AG09309 (cell line): Measurements from ENCODE around the gene EPB42.
A peak's percentile ranks its signal among the peaks of the same experiment; 100 is the strongest.

ENCODE experiments used
- DNase-seq: peaks from one replicate; pipeline ENCODE4 v3.0.0-alpha.2; 2010; ENCODE audit warnings: low read depth
- H3K4me3 ChIP-seq: 2 replicates; pipeline ENCODE4 v1.5.1; 2011; ENCODE audit warnings: mild to moderate bottlenecking, low read depth, low read length, moderate library complexity; ENCODE audit not compliant: control insufficient read depth
- TF ChIP-seq, protein P1 (sequence below): IDR thresholded peaks from 2 replicates; pipeline ENCODE4 v1.5.1; 2011; ENCODE audit warnings: mild to moderate bottlenecking, low read depth, low read length, inconsistent platforms; ENCODE audit not compliant: insufficient read depth, control insufficient read depth; ENCODE audit errors: missing control alignments

EPB42 gene

DNA sequence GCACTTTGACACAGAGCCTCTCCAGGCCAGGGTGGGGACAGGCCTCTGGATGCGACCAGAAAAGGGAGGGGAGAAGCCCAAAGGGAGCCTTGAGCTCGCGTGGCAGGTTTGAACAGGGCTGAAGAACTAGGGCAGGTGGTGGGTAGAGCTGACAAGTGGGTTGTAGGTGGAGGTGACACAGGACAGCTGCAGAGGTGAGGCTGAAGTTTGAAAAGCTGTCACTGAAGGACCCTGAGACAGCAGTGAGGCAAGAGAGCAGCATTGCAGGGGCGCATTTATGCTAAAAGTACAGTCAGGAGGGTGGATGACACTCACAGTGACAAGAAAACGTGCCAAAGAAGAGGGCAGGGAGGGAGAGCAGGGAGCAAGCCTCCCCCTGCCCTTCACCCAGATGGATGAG, 21.8 kb upstream of the EPB42 start:
- no peak for DNase-seq
- TF ChIP-seq, protein P1, sequence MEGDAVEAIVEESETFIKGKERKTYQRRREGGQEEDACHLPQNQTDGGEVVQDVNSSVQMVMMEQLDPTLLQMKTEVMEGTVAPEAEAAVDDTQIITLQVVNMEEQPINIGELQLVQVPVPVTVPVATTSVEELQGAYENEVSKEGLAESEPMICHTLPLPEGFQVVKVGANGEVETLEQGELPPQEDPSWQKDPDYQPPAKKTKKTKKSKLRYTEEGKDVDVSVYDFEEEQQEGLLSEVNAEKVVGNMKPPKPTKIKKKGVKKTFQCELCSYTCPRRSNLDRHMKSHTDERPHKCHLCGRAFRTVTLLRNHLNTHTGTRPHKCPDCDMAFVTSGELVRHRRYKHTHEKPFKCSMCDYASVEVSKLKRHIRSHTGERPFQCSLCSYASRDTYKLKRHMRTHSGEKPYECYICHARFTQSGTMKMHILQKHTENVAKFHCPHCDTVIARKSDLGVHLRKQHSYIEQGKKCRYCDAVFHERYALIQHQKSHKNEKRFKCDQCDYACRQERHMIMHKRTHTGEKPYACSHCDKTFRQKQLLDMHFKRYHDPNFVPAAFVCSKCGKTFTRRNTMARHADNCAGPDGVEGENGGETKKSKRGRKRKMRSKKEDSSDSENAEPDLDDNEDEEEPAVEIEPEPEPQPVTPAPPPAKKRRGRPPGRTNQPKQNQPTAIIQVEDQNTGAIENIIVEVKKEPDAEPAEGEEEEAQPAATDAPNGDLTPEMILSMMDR = no peak
- H3K4me3 ChIP-seq = no peak overlapping the region

DNA sequence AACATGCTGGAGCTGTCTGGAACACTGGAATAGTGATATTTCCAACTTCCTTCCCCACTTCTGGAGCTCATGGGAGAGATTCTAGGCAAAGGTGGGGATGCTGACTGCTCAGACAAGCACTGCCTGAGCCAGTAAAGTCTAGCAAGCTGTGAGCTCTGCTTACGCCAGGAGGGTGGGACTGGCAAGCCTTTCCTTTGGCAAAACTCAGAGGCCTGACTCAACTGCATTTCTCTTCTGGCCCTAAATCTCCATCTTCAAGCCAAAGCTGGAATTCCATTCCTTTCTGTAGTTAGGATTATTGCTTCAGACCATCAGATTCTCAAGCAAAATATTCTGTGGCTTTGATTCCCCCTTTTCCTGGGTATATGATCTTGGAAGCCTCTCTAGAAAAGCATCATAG, 20.3 kb upstream of the EPB42 start:
- TF ChIP-seq, protein P1 = no peak
- peak; percentile 75 for DNase-seq
- H3K4me3 ChIP-seq = no peak overlapping the region

DNA sequence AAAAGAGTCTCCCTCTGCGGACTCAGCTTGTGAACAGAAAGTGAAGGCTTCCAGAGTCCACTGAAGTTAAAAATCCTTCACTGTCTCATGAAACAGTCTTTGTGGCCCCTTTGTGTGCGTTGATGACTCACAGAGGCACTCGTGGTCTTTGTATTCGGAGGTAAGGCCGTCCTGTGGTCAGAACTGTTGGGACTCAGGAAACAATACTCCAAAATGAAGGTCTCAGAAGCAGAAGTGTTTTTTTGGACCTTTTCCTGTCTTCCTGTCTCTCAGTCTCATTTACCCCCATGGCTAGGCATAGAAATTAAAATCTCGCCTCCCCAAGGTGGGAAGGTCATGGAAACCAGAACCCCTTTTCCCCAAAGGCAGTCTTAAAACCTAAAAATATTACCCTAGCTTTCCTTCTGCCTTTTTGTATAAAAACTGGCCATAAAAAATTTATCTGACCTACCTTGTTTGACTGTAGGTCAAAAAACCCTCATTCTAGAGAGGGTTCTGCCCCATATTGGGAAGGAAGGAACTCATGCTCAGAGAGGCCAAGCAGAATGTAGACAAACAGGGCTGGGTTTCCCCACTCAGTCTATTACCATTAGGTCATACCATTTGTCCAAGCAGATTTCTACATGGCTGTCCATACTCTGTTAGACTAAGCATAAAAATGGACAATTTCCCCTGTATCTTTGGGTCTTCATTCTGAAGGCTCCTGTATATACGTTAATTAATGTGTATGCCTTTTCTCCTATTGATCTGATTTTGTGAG, 19.1 kb upstream of the EPB42 start:
- H3K4me3 ChIP-seq = no peak overlapping the region
- TF ChIP-seq, protein P1 = no peak

DNA sequence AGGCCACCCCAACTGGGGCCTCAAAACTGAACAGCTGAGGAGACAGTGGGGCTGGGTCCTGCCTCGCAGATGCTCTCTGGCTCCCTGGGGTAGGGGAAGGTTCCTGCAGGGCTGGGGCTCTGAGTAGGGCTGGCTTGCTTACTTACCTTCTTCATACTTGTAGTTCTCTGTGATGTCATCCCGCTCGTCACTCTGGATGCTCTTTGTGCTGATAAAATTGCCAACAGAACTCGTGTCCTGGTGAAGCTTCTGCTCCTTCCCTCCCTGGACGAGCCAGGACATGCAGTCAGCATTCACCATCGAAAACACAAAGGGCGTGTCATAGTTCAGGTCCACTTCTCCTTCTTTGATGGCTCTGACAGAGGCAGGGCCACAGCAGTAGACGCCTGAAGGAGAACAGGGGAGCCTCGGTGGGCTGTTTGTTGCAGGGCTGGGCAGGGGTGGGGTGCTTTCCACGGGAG, 17.9 kb upstream of the EPB42 start:
- no peak for DNase-seq
- H3K4me3 ChIP-seq = no peak overlapping the region
- TF ChIP-seq, protein P1 = no peak

More for the DNA sequence above, 19.1 kb upstream of the EPB42 start:
- no peak for DNase-seq

DNA sequence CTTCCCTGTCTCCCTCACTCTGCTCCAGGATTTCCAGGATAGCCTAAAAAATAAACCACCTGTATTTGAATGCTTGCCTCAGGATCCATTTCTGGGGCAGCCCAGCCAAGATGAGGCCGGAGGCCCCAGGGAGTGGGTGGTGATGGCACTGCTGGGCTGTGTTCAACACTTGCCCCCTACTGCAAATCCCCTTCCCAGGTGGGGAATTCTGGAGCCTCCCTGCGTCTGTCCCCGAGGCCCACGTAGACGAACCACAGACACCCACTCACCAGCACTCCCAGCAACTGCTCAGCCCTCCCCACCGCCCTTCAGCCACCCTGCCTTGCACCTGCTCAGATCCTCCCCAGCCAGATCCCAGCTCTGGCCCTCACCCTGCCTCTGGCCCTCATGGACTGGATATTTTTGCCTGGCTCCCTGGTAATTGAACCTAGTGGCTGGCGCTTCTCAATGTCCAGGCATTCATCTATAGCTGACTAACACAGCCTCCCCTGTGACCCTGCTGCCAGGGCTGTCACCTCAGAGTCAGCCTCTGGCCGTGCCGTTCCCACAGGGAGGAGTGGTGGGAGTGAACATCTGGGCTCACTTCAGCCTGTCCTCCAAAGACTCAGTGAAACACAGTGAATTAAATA, 17.1 kb upstream of the EPB42 start:
- no peak overlapping the region for H3K4me3 ChIP-seq
- no peak for DNase-seq
- TF ChIP-seq, protein P1 = no peak

DNA sequence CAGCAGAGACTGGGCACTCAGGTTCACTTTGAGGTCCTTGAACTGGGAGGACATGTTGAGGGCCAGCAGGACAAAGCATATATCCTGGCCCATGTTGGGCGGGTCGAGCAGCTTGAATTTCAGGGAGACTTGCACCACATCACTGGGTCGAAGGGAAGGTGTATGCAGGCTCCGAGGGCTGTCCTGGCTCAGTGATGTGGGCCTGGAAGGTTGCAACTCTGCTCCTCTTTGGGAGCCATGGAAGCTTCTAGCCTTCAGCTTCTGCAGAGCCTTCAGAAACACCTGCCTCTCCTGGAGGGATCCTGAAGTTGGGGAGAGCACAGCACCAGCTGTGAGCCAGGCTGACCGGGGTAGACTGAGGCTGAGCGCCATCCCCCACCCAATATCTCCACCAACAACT, 14.7 kb upstream of the EPB42 start:
- TF ChIP-seq, protein P1 = no peak
- DNase-seq = no peak
- no peak overlapping the region for H3K4me3 ChIP-seq
